H9 (cell line): ENCODE data around the gene PLA2G2F. TPM values are rescaled to one million over a fixed set of nuclear protein-coding genes. Genes with fewer than 3 reads are reported as not detected.

Experiments
- DNase-seq: peaks from one replicate; pipeline ENCODE4 v3.0.0-alpha.2; 2017
- H2AFZ ChIP-seq: one replicate; pipeline ENCODE4 v1.6.1; 2013; ENCODE audit warnings: mild to moderate bottlenecking, low read length, control low read depth, moderate library complexity
- H2AK5ac ChIP-seq: 2 replicates; pipeline ENCODE4 v1.6.1; 2013; ENCODE audit warnings: low read length, control low read depth, mixed read lengths; ENCODE audit not compliant: insufficient read length
- H2BK120ac ChIP-seq: one replicate; pipeline ENCODE4 v1.6.1; 2013; ENCODE audit warnings: low read depth, mild to moderate bottlenecking, low read length, control low read depth, inconsistent platforms; ENCODE audit not compliant: poor library complexity, severe bottlenecking
- H2BK12ac ChIP-seq: 2 replicates; pipeline ENCODE4 v1.6.1; 2013; ENCODE audit warnings: low read length, control low read depth, mixed read lengths, low read depth; ENCODE audit not compliant: insufficient read length
- H2BK15ac ChIP-seq: 2 replicates; pipeline ENCODE4 v1.6.1; 2013; ENCODE audit warnings: low read depth, low read length, control low read depth
- H2BK20ac ChIP-seq: one replicate; pipeline ENCODE4 v1.6.1; 2013; ENCODE audit warnings: low read depth, mild to moderate bottlenecking, low read length, control low read depth, inconsistent platforms; ENCODE audit not compliant: poor library complexity, severe bottlenecking
- H2BK5ac ChIP-seq: 2 replicates; pipeline ENCODE4 v1.6.1; 2013; ENCODE audit warnings: low read length, control low read depth, mixed read lengths; ENCODE audit not compliant: insufficient read length
- H3K14ac ChIP-seq: 2 replicates; pipeline ENCODE4 v1.6.1; 2013; ENCODE audit warnings: low read length, control low read depth; ENCODE audit not compliant: insufficient read depth
- H3K18ac ChIP-seq: 2 replicates; pipeline ENCODE4 v1.6.1; 2013; ENCODE audit warnings: low read depth, mild to moderate bottlenecking, mixed read lengths, low read length, control low read depth; ENCODE audit not compliant: insufficient read length
- H3K23ac ChIP-seq: 2 replicates; pipeline ENCODE4 v1.6.1; 2013; ENCODE audit warnings: low read length, control low read depth, mixed read lengths, low read depth; ENCODE audit not compliant: insufficient read length
- H3K23me2 ChIP-seq: 2 replicates; pipeline ENCODE4 v1.6.1; 2013; ENCODE audit warnings: low read depth, mild to moderate bottlenecking, mixed read lengths, low read length, control low read depth; ENCODE audit not compliant: insufficient read length, poor library complexity, severe bottlenecking
- H3K27ac ChIP-seq: 2 replicates; pipeline ENCODE4 v1.5.1; 2013; ENCODE audit warnings: low read length, control low read depth, mixed read lengths, low read depth; ENCODE audit not compliant: insufficient read length
- H3K27me3 ChIP-seq: 2 replicates; pipeline ENCODE4 v1.6.1; 2013; ENCODE audit warnings: low read length, control low read depth, inconsistent platforms; ENCODE audit not compliant: insufficient read depth
- H3K4ac ChIP-seq: 2 replicates; pipeline ENCODE4 v1.6.1; 2013; ENCODE audit warnings: low read depth, mild to moderate bottlenecking, control low read depth, inconsistent platforms, low read length, moderate library complexity
- H3K4me1 ChIP-seq: 2 replicates; pipeline ENCODE4 v1.6.1; 2013; ENCODE audit warnings: low read length, control low read depth, inconsistent platforms; ENCODE audit not compliant: insufficient read depth
- H3K4me2 ChIP-seq: 2 replicates; pipeline ENCODE4 v1.6.1; 2013; ENCODE audit warnings: low read length, control low read depth, mixed read lengths; ENCODE audit not compliant: insufficient read length, insufficient read depth
- H3K56ac ChIP-seq: 2 replicates; pipeline ENCODE4 v1.6.1; 2013; ENCODE audit warnings: low read depth, mild to moderate bottlenecking, mixed read lengths, low read length, control low read depth; ENCODE audit not compliant: insufficient read length
- H3K79me1 ChIP-seq: 2 replicates; pipeline ENCODE4 v1.6.1; 2013; ENCODE audit warnings: low read depth, mild to moderate bottlenecking, moderate library complexity, low read length, control low read depth, inconsistent platforms; ENCODE audit not compliant: insufficient read depth, poor library complexity, severe bottlenecking
- H3K79me2 ChIP-seq: 2 replicates; pipeline ENCODE4 v1.6.1; 2013; ENCODE audit warnings: low read length, control low read depth, inconsistent platforms; ENCODE audit not compliant: insufficient read depth
- H3K9ac ChIP-seq: 2 replicates; pipeline ENCODE4 v1.6.1; 2013; ENCODE audit warnings: low read length, control low read depth, mixed read lengths; ENCODE audit not compliant: insufficient read length; ENCODE audit errors: extremely low read depth
- H3K9me3 ChIP-seq: one replicate; pipeline ENCODE4 v1.6.1; 2013; ENCODE audit warnings: low read depth, low read length, inconsistent platforms; ENCODE audit not compliant: control insufficient read depth
- H3T11ph ChIP-seq: one replicate; pipeline ENCODE4 v1.6.1; 2013; ENCODE audit warnings: mild to moderate bottlenecking, low read length, control low read depth, inconsistent platforms
- H4K20me1 ChIP-seq: one replicate; pipeline ENCODE4 v1.6.1; 2013; ENCODE audit not compliant: control insufficient read depth, insufficient read length, insufficient read depth
- H4K5ac ChIP-seq: 2 replicates; pipeline ENCODE4 v1.6.1; 2013; ENCODE audit warnings: low read depth, mild to moderate bottlenecking, mixed read lengths, low read length, control low read depth; ENCODE audit not compliant: insufficient read length
- H4K8ac ChIP-seq: replicated peaks from 2 replicates; pipeline ENCODE4 v1.6.1; 2013; ENCODE audit warnings: low read length, control low read depth, mixed read lengths, low read depth; ENCODE audit not compliant: insufficient read length
- H4K91ac ChIP-seq: 2 replicates; pipeline ENCODE4 v1.6.1; 2013; ENCODE audit warnings: low read depth, mild to moderate bottlenecking, moderate library complexity, mixed read lengths, low read length, control low read depth; ENCODE audit not compliant: insufficient read length
- H3K27ac Mint-ChIP-seq, 3 experiments: 2 replicates in 2 of 3; 3 replicates in 1 of 3; pipeline ENCODE4 v1.8.0; 2020 to 2021; ENCODE audit warnings: mixed read lengths in 3 of 3, mild to moderate bottlenecking in 1 of 3, moderate library complexity in 1 of 3
- H3K27me3 Mint-ChIP-seq: 2 replicates; pipeline ENCODE4 v1.8.0; 2021; ENCODE audit warnings: low read depth, mild to moderate bottlenecking, moderate library complexity, mixed read lengths
- H3K36me3 Mint-ChIP-seq, 3 experiments: 2 replicates in 2 of 3; 3 replicates in 1 of 3; pipeline ENCODE4 v1.8.0; 2020 to 2021; ENCODE audit warnings: low read depth in 3 of 3, mixed read lengths in 3 of 3; ENCODE audit not compliant: insufficient read depth in 1 of 3
- H3K4me1 Mint-ChIP-seq, 2 experiments: 2 replicates each; pipeline ENCODE4 v1.8.0; 2020; ENCODE audit warnings: mixed read lengths in 2 of 2
- H3K4me3 Mint-ChIP-seq, 2 experiments: 2 replicates in 1 of 2; 3 replicates in 1 of 2; pipeline ENCODE4 v1.8.0; 2020 to 2021; ENCODE audit warnings: mild to moderate bottlenecking in 2 of 2, mixed read lengths in 2 of 2, moderate library complexity in 1 of 2
- H3K9me3 Mint-ChIP-seq, 2 experiments: 2 replicates in 1 of 2; 3 replicates in 1 of 2; pipeline ENCODE4 v1.8.0; 2020; ENCODE audit warnings: mild to moderate bottlenecking in 2 of 2, mixed read lengths in 2 of 2, moderate library complexity in 1 of 2
- WGBS: extraction: QIAGEN DNeasy Blood & Tissue Kit; methylation state at CpG from one replicate; pipeline ENCODE4 v1.1.7; 2013; ENCODE audit warnings: missing lambda C conversion rate, low lambda C conversion rate, mixed read lengths; ENCODE audit not compliant: insufficient read length; ENCODE audit errors: extremely low coverage; 5-methylcytosine and 5-hydroxymethylcytosine counted together
- total RNA-seq: library from RNA; stranded (reverse); gene quantifications from 2 replicates; pipeline ENCODE4 v1.2.1, GENCODE V29; 2021
- TF ChIP-seq, protein P1 (sequence below): fragments of 200-600 bp; sonication (generic); conservative IDR thresholded peaks from 3 replicates; pipeline ENCODE4 v1.8.0; 2021; ENCODE audit warnings: antibody characterized with exemption, mild to moderate bottlenecking

PLA2G2F gene
- total RNA-seq, 1 experiment from 2014 or later, result not detected

DNA sequence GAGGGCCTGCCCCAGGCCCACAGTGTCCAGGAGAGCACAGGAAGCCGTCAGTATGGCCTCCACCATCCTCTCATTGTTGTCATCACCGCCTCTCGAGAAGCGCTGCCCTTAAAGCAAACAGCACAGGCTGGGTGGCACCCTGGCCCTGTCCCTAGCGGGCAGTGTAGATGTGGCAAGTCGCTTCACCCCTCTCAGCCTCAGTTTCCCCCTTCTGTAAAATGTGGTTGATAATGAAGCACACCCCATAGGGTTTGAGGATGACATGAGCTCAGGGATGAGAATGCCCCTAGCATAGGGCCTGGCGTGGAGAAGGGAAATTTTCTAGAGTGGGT, 13.4 kb downstream of the PLA2G2F start:
- no peak for DNase-seq
- Histone ChIP-seq H3K18ac (no peak overlapping the region), H3K23ac (no peak overlapping the region), H3K4me1 (no peaks in the 10 kb centered on the region), H2BK20ac (no peak overlapping the region), H3K23me2 (peaks cover 9% of the 10 kb centered on the region), H3K14ac (peak overlapping the region; percentile 36; the same call in 1 of the 2 replicates), H3K56ac (no peak overlapping the region), H3K27me3 (no peaks in the 10 kb centered on the region), H4K20me1 (no peaks in the 10 kb centered on the region), H3K79me1 (no peaks in the 10 kb centered on the region), H3K27ac (no peak overlapping the region), H3T11ph (no peak overlapping the region), H4K91ac (no peak overlapping the region), H2BK5ac (no peak overlapping the region), H3K79me2 (no peaks in the 10 kb centered on the region), H3K9ac (no peak overlapping the region), H2BK15ac (no peak overlapping the region), H3K4me2 (peak overlapping the region; percentile 49), H2AK5ac (no peak overlapping the region), H2BK120ac (no peak overlapping the region), H2AFZ (no peak overlapping the region), H3K4ac (no peak overlapping the region), H4K5ac (no peak overlapping the region), H2BK12ac (no peak overlapping the region), H4K8ac (no peak overlapping the region), H3K9me3 (no peaks in the 10 kb centered on the region)
- peaks cover 6% of the 10 kb centered on the region for H3K27me3 Mint-ChIP-seq
- peak overlapping the region in 2 of 3 experiments; percentile 31 to 66; a peak in 2 of 7 replicates for H3K27ac Mint-ChIP-seq
- no CpG with 5 or more reads among the region's 7 CpGs for WGBS
- no peaks in the 10 kb centered on the region for H3K36me3 Mint-ChIP-seq
- H3K4me3 Mint-ChIP-seq, result peak overlapping the region in 1 of 2 experiments; percentile 64; a peak in 2 of 5 replicates
- no peaks in the 10 kb centered on the region; a peak in 1 of 5 replicates for H3K9me3 Mint-ChIP-seq
- TF ChIP-seq, protein P1, sequence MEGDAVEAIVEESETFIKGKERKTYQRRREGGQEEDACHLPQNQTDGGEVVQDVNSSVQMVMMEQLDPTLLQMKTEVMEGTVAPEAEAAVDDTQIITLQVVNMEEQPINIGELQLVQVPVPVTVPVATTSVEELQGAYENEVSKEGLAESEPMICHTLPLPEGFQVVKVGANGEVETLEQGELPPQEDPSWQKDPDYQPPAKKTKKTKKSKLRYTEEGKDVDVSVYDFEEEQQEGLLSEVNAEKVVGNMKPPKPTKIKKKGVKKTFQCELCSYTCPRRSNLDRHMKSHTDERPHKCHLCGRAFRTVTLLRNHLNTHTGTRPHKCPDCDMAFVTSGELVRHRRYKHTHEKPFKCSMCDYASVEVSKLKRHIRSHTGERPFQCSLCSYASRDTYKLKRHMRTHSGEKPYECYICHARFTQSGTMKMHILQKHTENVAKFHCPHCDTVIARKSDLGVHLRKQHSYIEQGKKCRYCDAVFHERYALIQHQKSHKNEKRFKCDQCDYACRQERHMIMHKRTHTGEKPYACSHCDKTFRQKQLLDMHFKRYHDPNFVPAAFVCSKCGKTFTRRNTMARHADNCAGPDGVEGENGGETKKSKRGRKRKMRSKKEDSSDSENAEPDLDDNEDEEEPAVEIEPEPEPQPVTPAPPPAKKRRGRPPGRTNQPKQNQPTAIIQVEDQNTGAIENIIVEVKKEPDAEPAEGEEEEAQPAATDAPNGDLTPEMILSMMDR, result no peak; the same call in 1 of the 3 replicates
- H3K4me1 Mint-ChIP-seq, result peaks cover 12 to 32% of the 10 kb centered on the region in 2 experiments
